Measurements from ENCODE around the gene LRMDA.
A peak's percentile ranks its signal among the peaks of the same experiment; 100 is the strongest.

LRMDA gene

DNA sequence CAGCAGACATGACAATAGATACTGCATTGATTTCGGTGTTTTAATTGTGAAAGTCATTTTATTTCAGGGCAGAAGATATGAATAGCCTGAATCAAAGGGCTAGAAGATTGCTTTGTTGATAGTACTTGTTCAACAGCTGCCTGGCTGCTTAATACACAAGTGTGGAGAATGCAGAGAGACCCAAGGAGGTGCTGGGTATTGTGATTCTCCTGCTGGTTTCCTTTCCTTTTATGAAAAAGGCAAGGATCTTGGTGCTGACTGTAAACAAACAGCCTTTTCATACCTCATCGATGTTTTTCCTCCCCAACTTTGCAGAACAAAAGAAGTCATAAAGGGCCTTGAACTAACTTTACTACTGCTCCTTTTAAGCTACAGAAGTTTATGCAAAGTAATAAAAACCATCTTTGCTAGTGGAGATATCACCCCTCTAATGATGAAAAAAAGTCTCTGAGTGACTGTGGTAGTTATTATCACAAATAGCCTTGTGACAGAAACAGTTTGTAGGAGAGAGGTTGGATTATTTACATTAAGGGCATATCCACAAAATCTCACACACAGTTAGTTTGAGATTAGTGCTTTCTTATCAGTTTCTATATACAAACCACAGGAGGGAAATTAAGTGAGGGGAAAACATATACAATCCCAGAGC, 800.0 kb downstream of the LRMDA start:
- Histone ChIP-seq H3K79me2 (ENCODE audit: insufficient read depth, low read length) (no peaks in the 10 kb centered on the region), H3F3A (ENCODE audit: low read depth) (no peaks in the 10 kb centered on the region), H3K36me3 (ENCODE audit: insufficient read depth, low read length) (no peaks in the 10 kb centered on the region), H3K4me2 (ENCODE audit: low read depth, low read length, poor library complexity, severe bottlenecking) (no peak overlapping the region), H3K4me1 (ENCODE audit: insufficient read depth, low read length, poor library complexity, severe bottlenecking) (no peaks in the 10 kb centered on the region), H3K4me3 (ENCODE audit: low read length, poor library complexity, severe bottlenecking) (no peak overlapping the region), H2AFZ (ENCODE audit: low read length) (peak overlapping the region; percentile 26), H4K20me1 (ENCODE audit: insufficient read depth, low read length, poor library complexity, severe bottlenecking) (no peaks in the 10 kb centered on the region), H3K9me2 (replicated peaks; ENCODE audit: low read depth, low read length) (no peaks in the 10 kb centered on the region), H3K27me3 (ENCODE audit: insufficient read depth, low read length, poor library complexity, severe bottlenecking) (no peaks in the 10 kb centered on the region), H3K9ac (ENCODE audit: low read depth, low read length, poor library complexity, severe bottlenecking) (no peak overlapping the region), H3K9me3 (ENCODE audit: insufficient read depth, low read depth, low read length) (no peaks in the 10 kb centered on the region)
- TF ChIP-seq, protein P1, sequence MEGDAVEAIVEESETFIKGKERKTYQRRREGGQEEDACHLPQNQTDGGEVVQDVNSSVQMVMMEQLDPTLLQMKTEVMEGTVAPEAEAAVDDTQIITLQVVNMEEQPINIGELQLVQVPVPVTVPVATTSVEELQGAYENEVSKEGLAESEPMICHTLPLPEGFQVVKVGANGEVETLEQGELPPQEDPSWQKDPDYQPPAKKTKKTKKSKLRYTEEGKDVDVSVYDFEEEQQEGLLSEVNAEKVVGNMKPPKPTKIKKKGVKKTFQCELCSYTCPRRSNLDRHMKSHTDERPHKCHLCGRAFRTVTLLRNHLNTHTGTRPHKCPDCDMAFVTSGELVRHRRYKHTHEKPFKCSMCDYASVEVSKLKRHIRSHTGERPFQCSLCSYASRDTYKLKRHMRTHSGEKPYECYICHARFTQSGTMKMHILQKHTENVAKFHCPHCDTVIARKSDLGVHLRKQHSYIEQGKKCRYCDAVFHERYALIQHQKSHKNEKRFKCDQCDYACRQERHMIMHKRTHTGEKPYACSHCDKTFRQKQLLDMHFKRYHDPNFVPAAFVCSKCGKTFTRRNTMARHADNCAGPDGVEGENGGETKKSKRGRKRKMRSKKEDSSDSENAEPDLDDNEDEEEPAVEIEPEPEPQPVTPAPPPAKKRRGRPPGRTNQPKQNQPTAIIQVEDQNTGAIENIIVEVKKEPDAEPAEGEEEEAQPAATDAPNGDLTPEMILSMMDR (conservative IDR thresholded peaks at IDR 0.05; ENCODE audit: low read length) = no peak
- TF ChIP-seq EZH2phosphoT487 (IDR thresholded peaks at IDR 0.05; ENCODE audit: borderline replicate concordance) = no peak

- H4K20me1 ChIP-seq (ENCODE audit: insufficient read depth, low read length, poor library complexity, severe bottlenecking) = no peaks in the 10 kb centered on the region
- H3K4me3 ChIP-seq (ENCODE audit: low read length, poor library complexity, severe bottlenecking) = no peak overlapping the region
- no peaks in the 10 kb centered on the region for H3K9me2 ChIP-seq (replicated peaks; ENCODE audit: low read depth, low read length)
- H3K4me2 ChIP-seq (ENCODE audit: low read depth, low read length, poor library complexity, severe bottlenecking) = no peak overlapping the region
- no peaks in the 10 kb centered on the region for H3K79me2 ChIP-seq (ENCODE audit: insufficient read depth, low read length)
- no peaks in the 10 kb centered on the region for H3K4me1 ChIP-seq (ENCODE audit: insufficient read depth, low read length, poor library complexity, severe bottlenecking)
- no peak overlapping the region for H3K9ac ChIP-seq (ENCODE audit: low read depth, low read length, poor library complexity, severe bottlenecking)
- H3K9me3 ChIP-seq (ENCODE audit: insufficient read depth, low read depth, low read length) = no peaks in the 10 kb centered on the region
- no peaks in the 10 kb centered on the region for H3F3A ChIP-seq (ENCODE audit: low read depth)
- no peaks in the 10 kb centered on the region for H3K36me3 ChIP-seq (ENCODE audit: insufficient read depth, low read length)
- TF ChIP-seq, protein P1 (conservative IDR thresholded peaks at IDR 0.05; ENCODE audit: low read length) = no peak
- TF ChIP-seq EZH2phosphoT487 (IDR thresholded peaks at IDR 0.05; ENCODE audit: borderline replicate concordance) = no peak
- no peak overlapping the region for H2AFZ ChIP-seq (ENCODE audit: low read length)
- no peaks in the 10 kb centered on the region for H3K27me3 ChIP-seq (ENCODE audit: insufficient read depth, low read length, poor library complexity, severe bottlenecking)
These were observed 803.2 kb downstream of the LRMDA start for GRCh38 chr10:76234499-76235226.

GRCh38 chr10:76236356-76236755, 804.9 kb downstream of the LRMDA start:
- Histone ChIP-seq H3K4me2 (ENCODE audit: low read depth, low read length, poor library complexity, severe bottlenecking) (no peak overlapping the region), H3K79me2 (ENCODE audit: insufficient read depth, low read length) (no peaks in the 10 kb centered on the region), H3K9me3 (ENCODE audit: insufficient read depth, low read depth, low read length) (no peaks in the 10 kb centered on the region), H3K4me3 (ENCODE audit: low read length, poor library complexity, severe bottlenecking) (no peak overlapping the region), H2AFZ (ENCODE audit: low read length) (no peak overlapping the region), H4K20me1 (ENCODE audit: insufficient read depth, low read length, poor library complexity, severe bottlenecking) (no peaks in the 10 kb centered on the region), H3K9ac (ENCODE audit: low read depth, low read length, poor library complexity, severe bottlenecking) (no peak overlapping the region), H3K36me3 (ENCODE audit: insufficient read depth, low read length) (no peaks in the 10 kb centered on the region), H3K4me1 (ENCODE audit: insufficient read depth, low read length, poor library complexity, severe bottlenecking) (no peaks in the 10 kb centered on the region), H3K9me2 (replicated peaks; ENCODE audit: low read depth, low read length) (no peaks in the 10 kb centered on the region), H3K27me3 (ENCODE audit: insufficient read depth, low read length, poor library complexity, severe bottlenecking) (no peaks in the 10 kb centered on the region), H3F3A (ENCODE audit: low read depth) (no peaks in the 10 kb centered on the region)
- TF ChIP-seq, protein P1 (conservative IDR thresholded peaks at IDR 0.05; ENCODE audit: low read length) = no peak
- TF ChIP-seq EZH2phosphoT487 (IDR thresholded peaks at IDR 0.05; ENCODE audit: borderline replicate concordance) = no peak

Data from Loucy (cell line).